Uterus (tissue), 2 donors: ENCODE data around the gene NCKAP5L.

Experiments
- CTCF ChIP-seq, 4 experiments: fragments of 200-600 bp in 2 of 4; fragments of 450-650 bp in 2 of 4; sonication (generic) in 2 of 4; IDR thresholded peaks; one replicate each; pipeline ENCODE4 v1.5.1; 2016 to 2019; ENCODE audit warnings: antibody characterized with exemption in 4 of 4, mild to moderate bottlenecking in 2 of 4, moderate library complexity in 1 of 4
- POLR2A ChIP-seq, 2 donors: fragments of 450-650 bp; IDR thresholded peaks; one replicate each; pipeline ENCODE4 v1.6.1; 2016; ENCODE audit warnings: antibody characterized with exemption in 2 of 2, mild to moderate bottlenecking in 1 of 2, moderate library complexity in 1 of 2

GRCh38 chr12:49805409-49805808, 22.8 kb downstream of the NCKAP5L start:
- TF ChIP-seq CTCF (IDR thresholded peaks at IDR 0.05) = no peak
- no peak for TF ChIP-seq POLR2A (IDR thresholded peaks at IDR 0.05)
